Measurements from ENCODE around the gene HOXD12. TPM values are rescaled to one million over a fixed set of nuclear protein-coding genes. Genes with fewer than 3 reads are reported as not detected.

The HOXD12 gene
- total RNA-seq, 4 donors from 2014 or later, result not detected

DNA sequence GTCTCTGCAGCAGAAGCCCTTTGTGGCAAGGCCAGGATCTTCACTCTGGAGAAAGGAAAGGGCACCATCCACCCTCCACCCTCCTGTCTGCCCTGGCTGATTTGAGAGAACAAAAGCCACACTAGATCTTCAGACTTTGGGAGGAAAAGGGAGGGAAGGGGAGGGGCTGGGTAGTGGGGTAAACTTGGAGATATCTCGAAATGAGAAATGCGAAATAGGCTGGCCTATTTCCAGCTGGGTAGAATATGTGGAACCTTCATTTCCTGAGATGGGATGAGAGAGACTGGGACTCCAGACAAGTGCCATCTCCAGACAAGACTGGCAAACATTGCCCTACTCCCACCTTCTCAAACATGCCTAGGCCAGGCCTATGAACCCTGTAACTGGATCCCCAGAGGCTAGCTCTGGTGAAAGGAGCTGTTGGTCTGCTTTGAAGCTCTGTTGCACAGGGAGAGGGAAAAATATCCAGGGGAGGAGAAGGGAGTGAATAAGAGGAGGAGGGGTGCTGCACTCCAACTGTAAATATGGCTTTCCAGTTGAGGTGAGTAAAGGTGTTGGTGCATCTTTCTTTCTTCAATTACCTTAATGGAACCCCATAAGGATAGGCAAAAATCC is 1.7 kb downstream of the HOXD12 start:
- no peak for TF ChIP-seq EP300 (IDR thresholded peaks at IDR 0.05)
- TF ChIP-seq POLR2AphosphoS5 (IDR thresholded peaks at IDR 0.05), result no peak
- TF ChIP-seq POLR2A (IDR thresholded peaks at IDR 0.05), result no peak
- TF ChIP-seq, protein P1, sequence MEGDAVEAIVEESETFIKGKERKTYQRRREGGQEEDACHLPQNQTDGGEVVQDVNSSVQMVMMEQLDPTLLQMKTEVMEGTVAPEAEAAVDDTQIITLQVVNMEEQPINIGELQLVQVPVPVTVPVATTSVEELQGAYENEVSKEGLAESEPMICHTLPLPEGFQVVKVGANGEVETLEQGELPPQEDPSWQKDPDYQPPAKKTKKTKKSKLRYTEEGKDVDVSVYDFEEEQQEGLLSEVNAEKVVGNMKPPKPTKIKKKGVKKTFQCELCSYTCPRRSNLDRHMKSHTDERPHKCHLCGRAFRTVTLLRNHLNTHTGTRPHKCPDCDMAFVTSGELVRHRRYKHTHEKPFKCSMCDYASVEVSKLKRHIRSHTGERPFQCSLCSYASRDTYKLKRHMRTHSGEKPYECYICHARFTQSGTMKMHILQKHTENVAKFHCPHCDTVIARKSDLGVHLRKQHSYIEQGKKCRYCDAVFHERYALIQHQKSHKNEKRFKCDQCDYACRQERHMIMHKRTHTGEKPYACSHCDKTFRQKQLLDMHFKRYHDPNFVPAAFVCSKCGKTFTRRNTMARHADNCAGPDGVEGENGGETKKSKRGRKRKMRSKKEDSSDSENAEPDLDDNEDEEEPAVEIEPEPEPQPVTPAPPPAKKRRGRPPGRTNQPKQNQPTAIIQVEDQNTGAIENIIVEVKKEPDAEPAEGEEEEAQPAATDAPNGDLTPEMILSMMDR (IDR thresholded peaks at IDR 0.05), result no peak
- peaks cover 100% of the 10 kb centered on the region for H3K27me3 ChIP-seq
- no peak overlapping the region for H3K4me3 ChIP-seq
- 6 to 14% methylated on average over 2 of the region's 2 CpGs for WGBS, 2 donors (ENCODE audit: low coverage in 1 of 2)
- no peaks in the 10 kb centered on the region for H3K9me3 ChIP-seq
- H3K36me3 ChIP-seq, result no peaks in the 10 kb centered on the region
- ATAC-seq, result no peak
- peaks cover 0 to 65% (median 25%) of the 10 kb centered on the region in 3 donors for H3K4me1 ChIP-seq
- H3K27ac ChIP-seq, result no peak overlapping the region

DNA sequence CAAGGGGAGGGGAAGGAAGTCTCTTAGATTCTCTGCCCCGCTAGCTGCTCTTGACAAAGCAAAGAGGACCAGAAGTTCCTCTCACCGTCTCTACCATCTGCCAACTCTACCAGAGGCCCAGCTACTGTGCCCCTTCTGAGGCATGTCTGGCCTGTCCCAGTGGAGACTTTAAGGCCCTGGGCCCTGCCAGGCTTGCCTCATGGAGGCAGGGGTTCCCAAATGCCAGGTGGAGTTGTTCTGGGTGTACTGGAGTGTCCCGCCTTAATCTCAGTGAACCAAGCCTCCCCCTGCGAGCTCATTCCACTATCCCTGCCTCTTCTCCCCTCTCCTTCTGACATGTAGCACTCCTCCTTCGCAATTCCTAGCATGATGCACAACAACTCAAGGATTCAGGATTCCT is 2.2 kb downstream of the HOXD12 start:
- TF ChIP-seq POLR2AphosphoS5 (IDR thresholded peaks at IDR 0.05), result no peak
- ATAC-seq, result no peak
- H3K27ac ChIP-seq, result no peak overlapping the region
- H3K4me1 ChIP-seq, result peaks cover 0 to 65% (median 29%) of the 10 kb centered on the region in 3 donors
- H3K9me3 ChIP-seq, result no peaks in the 10 kb centered on the region
- WGBS, 2 donors (ENCODE audit: low coverage in 1 of 2), result 5 to 7% methylated on average over 2 to 3 of the region's 5 CpGs
- H3K4me3 ChIP-seq, result no peak overlapping the region
- H3K27me3 ChIP-seq, result peaks cover 100% of the 10 kb centered on the region
- no peaks in the 10 kb centered on the region for H3K36me3 ChIP-seq

DNA sequence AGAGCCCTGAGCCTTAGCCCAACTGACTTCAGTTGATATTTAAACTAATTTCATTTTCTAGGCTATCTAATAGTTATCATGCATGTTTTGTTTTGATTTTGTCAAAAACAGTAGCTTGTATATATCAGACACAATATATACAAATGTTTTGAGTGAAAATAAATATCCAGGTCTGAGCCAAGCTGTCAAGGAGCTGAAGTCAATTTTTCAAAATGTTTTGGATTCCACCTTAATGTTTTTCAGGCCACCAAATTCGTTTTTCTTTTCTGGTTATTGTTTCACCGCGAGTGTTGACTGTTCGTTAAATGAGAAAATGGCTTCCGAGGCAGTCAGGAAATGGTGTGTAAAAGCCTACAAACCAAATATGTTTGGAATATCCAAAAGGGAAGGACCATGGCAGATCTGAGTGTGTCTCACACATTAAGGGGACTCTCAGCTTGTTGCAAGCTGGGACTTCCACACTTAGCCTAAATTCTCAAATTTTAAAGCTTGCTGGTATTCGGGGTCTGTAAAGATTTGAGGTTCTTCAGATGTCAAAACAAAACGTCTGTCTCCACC is 2.8 kb downstream of the HOXD12 start:
- Histone ChIP-seq H3K36me3 (no peaks in the 10 kb centered on the region), H3K27ac (no peak overlapping the region), H3K4me3 (no peak overlapping the region), H3K4me1 (peaks cover 0 to 65% (median 31%) of the 10 kb centered on the region in 3 donors), H3K9me3 (no peaks in the 10 kb centered on the region), H3K27me3 (peaks cover 100% of the 10 kb centered on the region)
- WGBS, 2 donors (ENCODE audit: low coverage in 1 of 2), result 18 to 28% methylated on average over 7 of the region's 7 CpGs
- TF ChIP-seq POLR2AphosphoS5 (IDR thresholded peaks at IDR 0.05) (no peak), POLR2A (IDR thresholded peaks at IDR 0.05) (no peak), EP300 (IDR thresholded peaks at IDR 0.05) (no peak)
- TF ChIP-seq, protein P1 (IDR thresholded peaks at IDR 0.05), result no peak
- ATAC-seq, result no peak

DNA sequence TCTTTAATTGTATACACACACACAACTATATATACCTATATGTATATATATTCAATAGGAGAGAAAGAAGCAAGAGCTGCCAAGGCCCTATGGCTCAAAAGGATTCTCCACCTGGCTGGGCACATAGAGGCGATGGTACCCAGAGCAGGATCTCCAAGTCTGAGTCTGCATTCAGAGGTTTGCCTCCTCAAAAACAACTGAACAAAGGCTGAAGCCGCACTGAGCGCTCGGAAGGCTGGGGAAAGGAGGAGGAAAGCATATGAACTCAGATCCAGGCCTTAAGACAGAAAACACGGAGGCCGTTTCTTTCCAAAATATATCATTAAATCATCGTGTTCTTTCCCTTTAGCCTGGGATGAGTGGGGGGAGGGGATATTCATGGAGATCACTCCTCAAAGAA is 3.6 kb downstream of the HOXD12 start:
- no peaks in the 10 kb centered on the region for H3K9me3 ChIP-seq
- H3K36me3 ChIP-seq, result no peaks in the 10 kb centered on the region
- H3K4me1 ChIP-seq, result peaks cover 0 to 64% (median 29%) of the 10 kb centered on the region in 3 donors
- ATAC-seq, result no peak
- H3K4me3 ChIP-seq, result no peak overlapping the region
- H3K27me3 ChIP-seq, result peaks cover 99% of the 10 kb centered on the region
- H3K27ac ChIP-seq, result no peak overlapping the region
- no peak for TF ChIP-seq POLR2A (IDR thresholded peaks at IDR 0.05)
- TF ChIP-seq EP300 (IDR thresholded peaks at IDR 0.05), result no peak
- TF ChIP-seq, protein P1 (IDR thresholded peaks at IDR 0.05), result no peak
- 29 to 35% methylated on average over 7 of the region's 7 CpGs for WGBS, 2 donors (ENCODE audit: low coverage in 1 of 2)

DNA sequence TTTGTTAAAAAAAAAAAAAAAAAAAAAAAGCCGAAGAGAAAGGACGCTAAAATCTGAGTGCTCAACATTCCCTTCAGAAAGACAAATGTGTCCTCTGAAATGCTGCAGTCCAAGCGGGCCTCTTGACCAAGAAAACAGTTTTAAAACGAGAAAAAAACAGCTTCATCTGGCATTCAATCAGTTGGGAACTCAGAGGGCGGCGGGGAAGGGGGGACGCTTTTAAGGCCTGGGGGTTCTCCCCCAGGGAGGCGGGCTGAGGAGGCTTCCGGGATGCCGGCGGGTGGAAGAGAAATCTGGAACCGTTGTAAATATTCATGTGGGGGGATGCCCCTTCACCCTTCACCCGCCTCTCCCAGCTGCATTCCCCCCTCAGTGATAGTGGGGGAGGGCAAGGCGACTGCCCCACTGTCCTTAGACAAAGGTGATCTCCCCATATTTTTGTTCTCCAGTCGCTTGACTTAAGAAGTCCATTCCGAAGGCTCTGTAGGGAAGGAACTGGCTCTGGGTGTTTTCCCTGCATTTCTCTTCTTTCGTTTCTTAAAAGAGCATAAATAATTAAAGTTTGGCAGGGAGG is 4.2 kb downstream of the HOXD12 start:
- H3K36me3 ChIP-seq, result no peaks in the 10 kb centered on the region
- 4 to 6% methylated on average over 8 to 13 of the region's 17 CpGs for WGBS, 2 donors (ENCODE audit: low coverage in 1 of 2)
- H3K4me3 ChIP-seq, result no peak overlapping the region
- H3K27ac ChIP-seq, result no peak overlapping the region
- H3K4me1 ChIP-seq, result peaks cover 0 to 64% (median 31%) of the 10 kb centered on the region in 3 donors
- H3K9me3 ChIP-seq, result no peaks in the 10 kb centered on the region
- H3K27me3 ChIP-seq, result peaks cover 99% of the 10 kb centered on the region
- TF ChIP-seq EP300 (IDR thresholded peaks at IDR 0.05) (no peak), POLR2AphosphoS5 (IDR thresholded peaks at IDR 0.05) (no peak), POLR2A (IDR thresholded peaks at IDR 0.05) (no peak)
- TF ChIP-seq, protein P1 (IDR thresholded peaks at IDR 0.05), result no peak
- ATAC-seq, result no peak

Measured in gastroesophageal sphincter (tissue), 4 donors.